IMR-90 (cell line): ENCODE results near the gene ARHGAP15. TPM values are rescaled to one million over a fixed set of nuclear protein-coding genes. Genes with fewer than 3 reads are reported as not detected.

Experiments used
- ATAC-seq: fragments of 200-7000 bp; cut with Tn5 transposase; 2 replicates; pipeline ENCODE4 v1.9.1; 2020; ENCODE audit warnings: low read depth, mild to moderate bottlenecking, moderate library complexity
- BruUV-seq: library from RNA; stranded (reverse); fragments of 400-500 nt; replicated peaks from 2 replicates; lab custom pipeline; 2021; lab: Mats Ljungman, UMichigan
- CTCF ChIA-PET: fragments of 300-600 bp; formaldehyde crosslinking; extraction: SDS; loops from one replicate; lab custom pipeline; 2021; ENCODE audit warnings: antibody characterized with exemption; lab: Yijun Ruan, JAX
- POLR2A ChIA-PET: fragments of 300-600 bp; sonication (Branson Sonifier 250); formaldehyde crosslinking; loops from one replicate; lab custom pipeline; 2022; ENCODE audit warnings: antibody characterized with exemption; ENCODE audit not compliant: unreplicated experiment; lab: Charles Lee
- DNase-seq: peaks from one replicate; pipeline ENCODE4 v3.0.0; 2013
- H2AFZ ChIP-seq: replicated peaks from 2 replicates; pipeline ENCODE3; 2013; ENCODE audit warnings: low read length, mild to moderate bottlenecking; ENCODE audit not compliant: poor library complexity
- H2AK5ac ChIP-seq: 2 replicates; pipeline ENCODE4 v1.6.1; 2013; ENCODE audit warnings: low read depth, low read length, inconsistent platforms
- H2AK9ac ChIP-seq: replicated peaks from 2 replicates; pipeline ENCODE3; 2013; ENCODE audit warnings: mild to moderate bottlenecking, low read depth, low read length, moderate library complexity; ENCODE audit not compliant: poor library complexity
- H2BK120ac ChIP-seq: 2 replicates; pipeline ENCODE4 v1.6.1; 2013; ENCODE audit warnings: low read depth, low read length, inconsistent platforms
- H2BK15ac ChIP-seq: 3 replicates; pipeline ENCODE4 v1.6.1; 2013; ENCODE audit warnings: low read depth, low read length, inconsistent platforms
- H2BK20ac ChIP-seq: 2 replicates; pipeline ENCODE4 v1.6.1; 2013; ENCODE audit warnings: low read depth, mild to moderate bottlenecking, inconsistent platforms, low read length, moderate library complexity
- H2BK5ac ChIP-seq: 2 replicates; pipeline ENCODE4 v1.6.1; 2013; ENCODE audit warnings: mild to moderate bottlenecking, low read depth, low read length, inconsistent platforms; ENCODE audit not compliant: poor library complexity, severe bottlenecking
- H3K14ac ChIP-seq: replicated peaks from 2 replicates; pipeline ENCODE4 v1.6.1; 2013; ENCODE audit warnings: low read depth, low read length, inconsistent platforms
- H3K18ac ChIP-seq: 2 replicates; pipeline ENCODE4 v1.6.1; 2013; ENCODE audit warnings: low read depth, low read length, control low read depth
- H3K23ac ChIP-seq: 2 replicates; pipeline ENCODE4 v1.6.1; 2013; ENCODE audit warnings: low read depth, low read length, inconsistent platforms
- H3K27ac ChIP-seq: 2 replicates; pipeline ENCODE4 v1.5.1; 2013; ENCODE audit warnings: mild to moderate bottlenecking, control low read depth, low read length; ENCODE audit not compliant: insufficient read depth
- H3K27me3 ChIP-seq: 2 replicates; pipeline ENCODE4 v1.6.1; 2013; ENCODE audit warnings: low read length; ENCODE audit not compliant: control insufficient read depth, insufficient read depth
- H3K36me3 ChIP-seq: 2 replicates; pipeline ENCODE4 v1.6.1; 2013; ENCODE audit warnings: low read length, mixed read lengths; ENCODE audit not compliant: control insufficient read depth, insufficient read depth
- H3K4ac ChIP-seq: 2 replicates; pipeline ENCODE4 v1.6.1; 2013; ENCODE audit warnings: low read depth, low read length, inconsistent platforms
- H3K4me1 ChIP-seq: 2 replicates; pipeline ENCODE4 v1.6.1; 2013; ENCODE audit warnings: low read length, mixed read lengths; ENCODE audit not compliant: control insufficient read depth, insufficient read depth
- H3K4me2 ChIP-seq: 2 replicates; pipeline ENCODE4 v1.6.1; 2013; ENCODE audit warnings: low read depth, mild to moderate bottlenecking, control low read depth, low read length, moderate library complexity
- H3K4me3 ChIP-seq: 2 replicates; pipeline ENCODE4 v1.5.1; 2013; ENCODE audit warnings: low read depth, mild to moderate bottlenecking, control low read depth, low read length, moderate library complexity; ENCODE audit not compliant: insufficient read depth
- H3K56ac ChIP-seq: 2 replicates; pipeline ENCODE4 v1.6.1; 2013; ENCODE audit warnings: low read length, inconsistent platforms; ENCODE audit not compliant: insufficient read depth; ENCODE audit errors: extremely low read depth
- H3K79me1 ChIP-seq, 2 experiments: 2 replicates each; pipeline ENCODE4 v1.6.1; 2013; ENCODE audit warnings: low read length in 2 of 2, inconsistent platforms in 1 of 2, low read depth in 1 of 2
- H3K9ac ChIP-seq: 2 replicates; pipeline ENCODE4 v1.6.1; 2013; ENCODE audit warnings: low read depth, low read length, control low read depth
- H3K9me1 ChIP-seq: 2 replicates; pipeline ENCODE4 v1.6.1; 2013; ENCODE audit warnings: low read length, inconsistent platforms; ENCODE audit not compliant: insufficient read depth
- H3K9me3 ChIP-seq: 2 replicates; pipeline ENCODE4 v1.6.1; 2013; ENCODE audit warnings: low read length; ENCODE audit not compliant: control insufficient read depth, insufficient read depth
- H4K20me1 ChIP-seq: 2 replicates; pipeline ENCODE4 v1.6.1; 2013; ENCODE audit warnings: low read length, inconsistent platforms; ENCODE audit not compliant: insufficient read depth
- H4K5ac ChIP-seq: 2 replicates; pipeline ENCODE4 v1.6.1; 2013; ENCODE audit warnings: mild to moderate bottlenecking, low read depth, low read length, control low read depth
- H4K8ac ChIP-seq, 2 experiments: 2 replicates each; pipeline ENCODE4 v1.6.1; 2013; ENCODE audit warnings: low read depth in 2 of 2, low read length in 2 of 2, control low read depth in 1 of 2, inconsistent platforms in 1 of 2
- H4K91ac ChIP-seq: 2 replicates; pipeline ENCODE4 v1.6.1; 2013; ENCODE audit warnings: low read depth, low read length, inconsistent platforms; ENCODE audit not compliant: insufficient read depth
- BHLHE40 ChIP-seq: fragments of 150-350 bp; IDR thresholded peaks from 2 replicates; pipeline ENCODE4 v1.6.1; 2016; ENCODE audit warnings: mild to moderate bottlenecking, low read depth, low read length
- CEBPB ChIP-seq: IDR thresholded peaks from 2 replicates; pipeline ENCODE4 v1.6.1; 2012; ENCODE audit warnings: low read depth, low read length, improper control_type of control experiment
- CHD1 ChIP-seq: IDR thresholded peaks from 2 replicates; pipeline ENCODE4 v1.6.1; 2012; ENCODE audit warnings: low read depth, low read length, improper control_type of control experiment
- CTCF ChIP-seq: conservative IDR thresholded peaks from 2 replicates; pipeline ENCODE4 v1.5.1; 2012; ENCODE audit warnings: mild to moderate bottlenecking, low read depth, low read length, improper control_type of control experiment
- ELK1 ChIP-seq: fragments of 150-350 bp; IDR thresholded peaks from 2 replicates; pipeline ENCODE4 v1.6.1; 2016; ENCODE audit warnings: low read depth, mild to moderate bottlenecking, low read length, moderate library complexity, borderline replicate concordance
- FOS ChIP-seq: fragments of 150-350 bp; IDR thresholded peaks from 2 replicates; pipeline ENCODE4 v1.6.1; 2016; ENCODE audit warnings: low read depth, low read length
- MAFK ChIP-seq: IDR thresholded peaks from 2 replicates; pipeline ENCODE4 v1.6.1; 2012; ENCODE audit warnings: low read depth, low read length, improper control_type of control experiment
- MAZ ChIP-seq: IDR thresholded peaks from 2 replicates; pipeline ENCODE4 v1.6.1; 2012; ENCODE audit warnings: low read depth, mild to moderate bottlenecking, low read length, improper control_type of control experiment, moderate library complexity, borderline replicate concordance
- MXI1 ChIP-seq: IDR thresholded peaks from 2 replicates; pipeline ENCODE4 v1.6.1; 2012; ENCODE audit warnings: low read depth, mild to moderate bottlenecking, low read length, moderate library complexity, borderline replicate concordance
- NFE2L2 ChIP-seq: fragments of 150-350 bp; IDR thresholded peaks from 2 replicates; pipeline ENCODE4 v1.6.1; 2016; ENCODE audit warnings: low read depth, mild to moderate bottlenecking, low read length
- POLR2A ChIP-seq: IDR thresholded peaks from 2 replicates; pipeline ENCODE4 v1.6.1; 2012; ENCODE audit warnings: mild to moderate bottlenecking, low read depth, low read length
- RAD21 ChIP-seq: IDR thresholded peaks from 2 replicates; pipeline ENCODE4 v1.6.1; 2012; ENCODE audit warnings: low read length, improper control_type of control experiment
- RCOR1 ChIP-seq: IDR thresholded peaks from 2 replicates; pipeline ENCODE4 v1.6.1; 2012; ENCODE audit warnings: mild to moderate bottlenecking, low read length, improper control_type of control experiment; ENCODE audit not compliant: insufficient replicate concordance
- RFX5 ChIP-seq: IDR thresholded peaks from 2 replicates; pipeline ENCODE4 v1.8.0; 2012; ENCODE audit warnings: low read depth, mild to moderate bottlenecking, low read length, moderate library complexity
- SMC3 ChIP-seq: fragments of 150-350 bp; IDR thresholded peaks from 2 replicates; pipeline ENCODE4 v1.6.1; 2016; ENCODE audit warnings: low read depth, mild to moderate bottlenecking, antibody characterized with exemption, low read length, moderate library complexity
- USF2 ChIP-seq: fragments of 150-350 bp; IDR thresholded peaks from 2 replicates; pipeline ENCODE4 v1.6.1; 2017; ENCODE audit warnings: mild to moderate bottlenecking, antibody characterized with exemption, low read length, low read depth
- WGBS, 2 experiments: methylation state at CpG; one replicate each; pipeline versions ENCODE4 v1.1.5 to v1.1.7; 2013; ENCODE audit warnings: missing lambda C conversion rate in 2 of 2; ENCODE audit not compliant: insufficient read length in 1 of 2; ENCODE audit errors: extremely low coverage in 2 of 2; 5-methylcytosine and 5-hydroxymethylcytosine counted together
- dilution Hi-C: fragments of 300-500 bp; cut with HindIII; formaldehyde crosslinking; loops from one replicate; pipeline ENCODE4 v1.14.3; 2018; ENCODE audit warnings: low sequenced_read_pairs; ENCODE audit not compliant: unreplicated experiment
- in situ Hi-C: fragments of 300-500 bp; cut with MboI; formaldehyde crosslinking; loops from 3 replicates; pipeline ENCODE4 v1.14.3; 2019; ENCODE audit warnings: low sequenced_read_pairs, inconsistent platforms, mixed read lengths
- intact Hi-C: fragments of 100-400 bp; cut with micrococcal nuclease; formaldehyde crosslinking; loops from 2 replicates; pipeline ENCODE4 v1.10.0; 2022
- polyA plus RNA-seq, 3 experiments: library from polyadenylated mRNA; depleted of rRNA; stranded (reverse); fragments of >200 nt; gene quantifications; 2 replicates each; pipeline ENCODE4 v1.2.3, GENCODE V29; 2012; ENCODE audit warnings: low replicate concordance in 1 of 3
- total RNA-seq: library from RNA; depleted of rRNA; stranded (reverse); fragments of >200 nt; gene quantifications from 2 replicates; pipeline ENCODE4 v1.2.3, GENCODE V29; 2012

ARHGAP15 gene
- total and polyA plus RNA-seq, 2 of the 4 experiments (the other 2 are of a cell fraction) = not detected

- no peak overlapping the region for H3K27ac ChIP-seq
- intact Hi-C loops = no loop called here
- H2BK5ac ChIP-seq = no peak overlapping the region
- H2AFZ ChIP-seq = no peak overlapping the region
- H3K4me3 ChIP-seq = no peak overlapping the region
- POLR2A ChIA-PET = no interaction called here
- in situ Hi-C loops = no loop called here
- no peaks in the 10 kb centered on the region for H4K20me1 ChIP-seq
- WGBS, 2 experiments = 52% methylated on average over 2 of the region's 3 CpGs; no CpG with 5 or more reads in 1 of the 2 experiments
- H3K4ac ChIP-seq = no peak overlapping the region
- no peak overlapping the region for H3K56ac ChIP-seq
- peak overlapping the region; percentile 51; the same call in 1 of the 3 replicates for H2BK15ac ChIP-seq
- no peak for DNase-seq
- no peak overlapping the region for H4K91ac ChIP-seq
- H2AK5ac ChIP-seq = no peak overlapping the region
- ATAC-seq = no peak
- H2AK9ac ChIP-seq = no peak overlapping the region
- CTCF ChIA-PET = no interaction called here
- H3K9ac ChIP-seq = no peak overlapping the region
- no peak overlapping the region for H2BK120ac ChIP-seq
- H3K79me1 ChIP-seq = no peaks in the 10 kb centered on the region
- peak overlapping the region; percentile 10; the same call in 1 of the 2 replicates for H3K23ac ChIP-seq
- no peak overlapping the region for H4K8ac ChIP-seq
- peak overlapping the region; percentile 29; the same call in 1 of the 2 replicates for H2BK20ac ChIP-seq
- peaks cover 3% of the 10 kb centered on the region for H3K4me1 ChIP-seq
- no peak overlapping the region for H3K14ac ChIP-seq
- no peak overlapping the region for H4K5ac ChIP-seq
- no peak overlapping the region for H3K18ac ChIP-seq
- no peak overlapping the region for H3K4me2 ChIP-seq
- H3K9me1 ChIP-seq = no peaks in the 10 kb centered on the region
- no peaks in the 10 kb centered on the region for H3K27me3 ChIP-seq
- dilution Hi-C loops = no loop called here
- H3K9me3 ChIP-seq = no peaks in the 10 kb centered on the region
- no peaks in the 10 kb centered on the region for H3K36me3 ChIP-seq
- TF ChIP-seq RCOR1 = no peak
- TF ChIP-seq USF2 = no peak
- TF ChIP-seq MXI1 = no peak
- TF ChIP-seq SMC3 = no peak
- no peak for TF ChIP-seq RAD21
- TF ChIP-seq MAZ = no peak
- TF ChIP-seq FOS = no peak
- TF ChIP-seq POLR2A = no peak
- TF ChIP-seq BHLHE40 = no peak
- no peak for TF ChIP-seq CEBPB
- TF ChIP-seq NFE2L2 = no peak
- TF ChIP-seq CTCF = no peak
- no peak for TF ChIP-seq MAFK
- no peak for TF ChIP-seq ELK1
- TF ChIP-seq CHD1 = no peak
- TF ChIP-seq RFX5 = no peak
- no TSS peak for BruUV-seq
Measured at GRCh38 chr2:143434445-143434844, 305.2 kb downstream of the ARHGAP15 start.
